Heart left ventricle (tissue), 13 donors: ENCODE data around the gene C1QL1.

Experiments used
- POLR2A ChIP-seq, 2 donors: fragments of 450-650 bp; IDR thresholded peaks; one replicate each; pipeline ENCODE4 v1.6.1; 2017; ENCODE audit warnings: antibody characterized with exemption in 2 of 2, mild to moderate bottlenecking in 2 of 2, moderate library complexity in 2 of 2
- TF ChIP-seq, protein P1 (sequence below), 12 donors: fragments of 200-600 bp; sonication (generic) in 4 of 12; IDR thresholded peaks; one replicate each; pipeline versions ENCODE4 v1.5.0 to v1.8.0; 2018 to 2022; ENCODE audit warnings: antibody characterized with exemption in 12 of 12, mild to moderate bottlenecking in 5 of 12
- donor health status: ischemic (EF 13 %, LVEDD 7.1; RV severe dilation, severe dysfunction).
- donor health status: DM: no; HTN: yes; CAD: no.
- donor health status: DM: no; HTN: no; CAD: no.
- donor health status: ischemic (EF 25% LVEDD 6.9; RV normal size, moderate dysfunction).
- donor health status: ischemic (EF 25% LVEDD 5.7; RV mildly dilated, moderate dysfunction).
- donor health status: ischemic (EF 35%, LVEDD 5.7; RV mildly dilated, moderate dysfunction).
- donor health status: nonischemic (EF 11% LVEDD 7.7; RV severe dilation, severe dysfunction).
- donor health status: DM: yes; HTN: yes; CAD: no.
- donor health status: PGD.
- donor health status: ischemic (EF 29% LVEDD 5.4; RV normal size, mild dysfunction).
- donor health status: nonischemic (EF 23%, LVEDD 6.1; RV moderate dilation, normal function).

DNA sequence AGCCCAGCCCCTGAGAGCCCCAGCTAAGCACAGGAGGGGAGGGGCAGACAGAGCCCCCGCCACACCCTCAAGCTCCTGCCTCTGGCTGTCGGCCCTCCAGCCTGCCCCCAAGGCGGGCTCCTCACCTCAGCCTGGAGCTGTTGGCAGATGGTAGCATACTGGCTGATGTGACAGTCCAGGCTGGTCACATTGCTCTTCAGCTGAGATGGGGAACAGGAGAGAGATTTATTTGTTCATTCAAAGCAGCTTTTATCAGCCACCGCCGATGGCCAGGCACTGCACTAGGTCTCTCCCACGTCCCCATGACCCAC lies 35.4 kb downstream of the C1QL1 start:
- TF ChIP-seq, protein P1, sequence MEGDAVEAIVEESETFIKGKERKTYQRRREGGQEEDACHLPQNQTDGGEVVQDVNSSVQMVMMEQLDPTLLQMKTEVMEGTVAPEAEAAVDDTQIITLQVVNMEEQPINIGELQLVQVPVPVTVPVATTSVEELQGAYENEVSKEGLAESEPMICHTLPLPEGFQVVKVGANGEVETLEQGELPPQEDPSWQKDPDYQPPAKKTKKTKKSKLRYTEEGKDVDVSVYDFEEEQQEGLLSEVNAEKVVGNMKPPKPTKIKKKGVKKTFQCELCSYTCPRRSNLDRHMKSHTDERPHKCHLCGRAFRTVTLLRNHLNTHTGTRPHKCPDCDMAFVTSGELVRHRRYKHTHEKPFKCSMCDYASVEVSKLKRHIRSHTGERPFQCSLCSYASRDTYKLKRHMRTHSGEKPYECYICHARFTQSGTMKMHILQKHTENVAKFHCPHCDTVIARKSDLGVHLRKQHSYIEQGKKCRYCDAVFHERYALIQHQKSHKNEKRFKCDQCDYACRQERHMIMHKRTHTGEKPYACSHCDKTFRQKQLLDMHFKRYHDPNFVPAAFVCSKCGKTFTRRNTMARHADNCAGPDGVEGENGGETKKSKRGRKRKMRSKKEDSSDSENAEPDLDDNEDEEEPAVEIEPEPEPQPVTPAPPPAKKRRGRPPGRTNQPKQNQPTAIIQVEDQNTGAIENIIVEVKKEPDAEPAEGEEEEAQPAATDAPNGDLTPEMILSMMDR (IDR thresholded peaks at IDR 0.05) = no peak
- TF ChIP-seq POLR2A (IDR thresholded peaks at IDR 0.05) = no peak
